Activated CD4-positive, alpha-beta memory T cell treated with anti-CD3 and anti-CD28 coated beads, Interleukin-2, amount 10 ng/mL, durations not matched to agents 7 days and 5 days (primary cell): ENCODE results near the gene PTCH1. TPM values are rescaled to one million over a fixed set of nuclear protein-coding genes. Genes with fewer than 3 reads are reported as not detected.

Source experiments
- CTCF ChIA-PET: fragments of 350-600 bp; sonication (Branson Sonifier 250); formaldehyde crosslinking; loops from one replicate; lab custom pipeline; 2021; ENCODE audit warnings: antibody characterized with exemption, inconsistent platforms; lab: Charles Lee
- POLR2A ChIA-PET: fragments of 350-600 bp; sonication (Branson Sonifier 250); formaldehyde crosslinking; loops from one replicate; lab custom pipeline; 2021; ENCODE audit warnings: antibody characterized with exemption; lab: Charles Lee
- DNase-seq: peaks from one replicate; pipeline ENCODE4 v3.0.0-alpha.2; 2020
- H3K27ac Mint-ChIP-seq: one replicate; pipeline ENCODE4 v1.8.0; 2021; ENCODE audit warnings: mild to moderate bottlenecking, mixed read lengths
- H3K27me3 Mint-ChIP-seq: one replicate; pipeline ENCODE4 v1.8.0; 2021; ENCODE audit warnings: mixed read lengths
- H3K36me3 Mint-ChIP-seq: one replicate; pipeline ENCODE4 v1.8.0; 2021; ENCODE audit warnings: low read depth, mixed read lengths
- H3K4me1 Mint-ChIP-seq: one replicate; pipeline ENCODE4 v1.8.0; 2021; ENCODE audit warnings: mixed read lengths
- H3K4me3 Mint-ChIP-seq: one replicate; pipeline ENCODE4 v1.8.0; 2021; ENCODE audit warnings: mild to moderate bottlenecking, mixed read lengths
- H3K9me3 Mint-ChIP-seq: one replicate; pipeline ENCODE4 v1.8.0; 2021; ENCODE audit warnings: mixed read lengths
- total RNA-seq, 2 experiments: library from RNA; stranded (reverse); gene quantifications; one replicate each; pipeline ENCODE4 v1.2.3, GENCODE V29; 2021

Gene PTCH1
- total RNA-seq, 2 experiments from 2014 or later = 17.2 to 19.2 TPM

DNA sequence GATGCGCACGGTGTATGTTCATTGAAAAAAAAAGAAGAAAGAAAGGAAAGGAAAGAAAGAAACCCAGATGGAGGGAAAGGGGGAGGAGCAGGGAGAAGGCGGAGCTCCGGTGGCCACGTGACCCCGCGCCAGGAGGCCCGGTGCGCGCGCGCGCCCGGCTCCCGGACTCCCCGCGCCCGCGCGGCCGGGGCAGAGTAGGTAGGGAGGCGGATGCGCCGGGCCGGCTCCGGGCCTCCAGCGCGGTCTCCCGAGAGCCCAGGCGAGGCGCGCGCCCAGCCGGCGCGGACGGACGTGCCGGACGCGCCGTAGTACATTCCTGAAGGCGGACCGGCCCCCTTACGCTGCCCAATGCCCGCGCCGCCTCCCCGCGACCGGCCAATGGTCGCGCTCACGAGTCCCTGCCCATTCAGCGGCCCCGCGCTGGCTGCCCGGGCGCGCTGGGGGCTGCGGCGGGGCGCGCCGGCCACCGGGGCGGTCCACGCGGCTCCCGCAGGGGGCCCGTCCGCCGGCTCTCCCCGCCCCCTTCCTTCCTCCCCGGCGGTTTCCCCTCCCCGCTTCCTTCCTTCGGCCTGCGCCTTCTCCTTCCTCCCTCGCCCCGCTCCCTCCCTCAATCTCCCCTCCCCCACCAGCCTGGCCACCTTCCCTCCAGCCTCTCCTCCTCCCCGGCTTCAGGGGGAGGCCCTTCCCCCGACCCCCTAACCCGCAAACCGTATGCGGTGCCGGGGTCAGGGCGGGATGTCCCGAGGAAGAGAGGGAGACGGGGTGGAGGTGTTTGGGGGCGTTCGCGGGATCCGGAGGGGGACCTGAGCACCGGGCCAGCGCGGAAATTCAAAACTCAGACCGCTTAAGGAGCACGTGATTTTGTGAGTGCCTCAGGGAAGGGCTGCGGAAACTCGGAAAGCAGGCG is 5.8 kb downstream of the PTCH1 start:
- H3K36me3 Mint-ChIP-seq = peaks cover 2% of the 10 kb centered on the region
- ChIA-PET POLR2A (interaction anchor here (0.7 to 4.9 kb wide), 7 partner anchors 16 to 365 kb away, joined by 3 to 31 read pairs (median 6); partner anchors contain the start of genes ERCC6L2 and FANCC), CTCF (interaction anchor here (0.6 to 1.0 kb wide), 2 partner anchors 135 to 829 kb away, joined by 3 read pairs; no protein-coding TSS in a partner anchor)
- H3K4me3 Mint-ChIP-seq = peak overlapping the region; percentile 79
- peak; percentile 89 for DNase-seq
- H3K4me1 Mint-ChIP-seq = peaks cover 37% of the 10 kb centered on the region
- H3K27ac Mint-ChIP-seq = peak overlapping the region; percentile 74
- H3K9me3 Mint-ChIP-seq = no peaks in the 10 kb centered on the region
- peaks cover 55% of the 10 kb centered on the region for H3K27me3 Mint-ChIP-seq

- Mint-ChIP-seq H3K36me3 (peaks cover 2% of the 10 kb centered on the region), H3K27ac (peak overlapping the region; percentile 66), H3K4me3 (peak overlapping the region; percentile 79), H3K27me3 (peaks cover 56% of the 10 kb centered on the region), H3K4me1 (peaks cover 40% of the 10 kb centered on the region), H3K9me3 (no peaks in the 10 kb centered on the region)
- DNase-seq = no peak
- ChIA-PET POLR2A (interaction anchor here (1.0 to 4.9 kb wide), 9 partner anchors 15 to 365 kb away, joined by 3 to 31 read pairs (median 7); partner anchors contain the start of genes ERCC6L2 and FANCC), CTCF (interaction anchor here (0.6 to 1.1 kb wide), 3 partner anchors 18 to 828 kb away, joined by 3 to 4 read pairs (median 3); no protein-coding TSS in a partner anchor)
Measured at GRCh38 chr9:95509851-95510708, 6.7 kb downstream of the PTCH1 start.

- peak overlapping the region; percentile 66 for H3K27ac Mint-ChIP-seq
- H3K4me1 Mint-ChIP-seq = peaks cover 46% of the 10 kb centered on the region
- H3K27me3 Mint-ChIP-seq = peaks cover 56% of the 10 kb centered on the region
- peaks cover 2% of the 10 kb centered on the region for H3K36me3 Mint-ChIP-seq
- CTCF ChIA-PET = interaction anchor here (0.6 to 1.1 kb wide), 2 partner anchors 17 to 47 kb away, joined by 3 to 4 read pairs; no protein-coding TSS in a partner anchor
- H3K4me3 Mint-ChIP-seq = peak overlapping the region; percentile 79
- POLR2A ChIA-PET = interaction anchor here (1.0 to 1.7 kb wide), 4 partner anchors 14 to 214 kb away, joined by 3 to 18 read pairs (median 6); no protein-coding TSS in a partner anchor
- peak; percentile 82 for DNase-seq
- H3K9me3 Mint-ChIP-seq = no peaks in the 10 kb centered on the region
Measured at GRCh38 chr9:95508968-95509850, 7.6 kb downstream of the PTCH1 start.

DNA sequence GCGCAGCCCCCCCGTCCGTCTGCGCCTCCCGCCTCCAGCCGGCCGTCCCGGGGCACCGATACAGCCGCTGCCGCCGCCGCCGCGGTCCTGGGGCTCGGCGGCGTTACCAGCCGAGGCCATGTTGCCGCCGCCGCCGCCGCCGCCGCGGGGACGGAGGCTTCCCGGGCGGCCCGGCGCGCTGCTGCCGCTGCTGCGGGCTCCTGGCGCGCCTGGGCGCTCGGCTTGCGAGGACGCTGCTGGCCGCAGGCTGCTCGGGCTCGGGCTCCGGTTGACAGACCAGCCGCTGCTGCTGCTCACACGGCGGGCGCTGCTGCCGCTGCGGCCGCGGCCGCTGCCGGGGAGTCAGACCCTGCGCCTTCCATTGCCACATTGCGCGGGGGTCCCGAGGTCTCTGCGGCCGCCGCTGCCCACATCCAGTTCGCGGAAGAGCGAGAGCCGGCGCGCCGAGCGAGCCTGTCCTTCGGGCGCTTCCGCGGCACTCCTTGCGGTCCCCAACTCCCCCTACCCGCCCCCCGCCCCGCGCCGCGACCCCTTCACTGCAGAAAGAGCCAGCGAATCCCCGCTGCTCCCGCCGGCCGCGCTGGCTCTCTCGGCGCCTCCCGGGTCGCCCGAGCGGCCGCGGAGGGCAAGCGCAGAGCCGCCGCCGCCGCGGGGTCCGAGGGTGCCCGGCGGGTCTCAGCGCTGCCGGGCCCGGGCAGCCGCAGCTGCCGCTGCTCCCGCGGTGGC is 8.4 kb downstream of the PTCH1 start:
- Mint-ChIP-seq H3K4me3 (peak overlapping the region; percentile 98), H3K9me3 (no peaks in the 10 kb centered on the region), H3K4me1 (peaks cover 48% of the 10 kb centered on the region), H3K27me3 (peaks cover 53% of the 10 kb centered on the region), H3K36me3 (peaks cover 2% of the 10 kb centered on the region), H3K27ac (no peak overlapping the region)
- ChIA-PET CTCF (interaction anchor here (0.6 to 1.1 kb wide), 2 partner anchors 16 to 46 kb away, joined by 3 to 4 read pairs; no protein-coding TSS in a partner anchor), POLR2A (interaction anchor here (1.3 to 2.5 kb wide), 4 partner anchors 14 to 165 kb away, joined by 4 to 18 read pairs (median 10); no protein-coding TSS in a partner anchor)
- peak; percentile 26 for DNase-seq

GRCh38 chr9:95507464-95508241 is 9.1 kb downstream of the PTCH1 start:
- H3K4me3 Mint-ChIP-seq = peak overlapping the region; percentile 98
- H3K36me3 Mint-ChIP-seq = peaks cover 2% of the 10 kb centered on the region
- H3K9me3 Mint-ChIP-seq = no peaks in the 10 kb centered on the region
- H3K27me3 Mint-ChIP-seq = peaks cover 52% of the 10 kb centered on the region
- ChIA-PET CTCF (interaction anchor here (1.6 kb wide), 1 partner anchor 11 kb away, joined by 4 read pairs; no protein-coding TSS in a partner anchor), POLR2A (interaction anchor here (1.1 to 3.7 kb wide), 3 partner anchors 9 to 45 kb away, joined by 3 to 23 read pairs (median 13); partner anchors contain the start of gene PTCH1)
- H3K4me1 Mint-ChIP-seq = peaks cover 45% of the 10 kb centered on the region
- peak overlapping the region; percentile 75 for H3K27ac Mint-ChIP-seq
- peak; percentile 53 for DNase-seq

DNA sequence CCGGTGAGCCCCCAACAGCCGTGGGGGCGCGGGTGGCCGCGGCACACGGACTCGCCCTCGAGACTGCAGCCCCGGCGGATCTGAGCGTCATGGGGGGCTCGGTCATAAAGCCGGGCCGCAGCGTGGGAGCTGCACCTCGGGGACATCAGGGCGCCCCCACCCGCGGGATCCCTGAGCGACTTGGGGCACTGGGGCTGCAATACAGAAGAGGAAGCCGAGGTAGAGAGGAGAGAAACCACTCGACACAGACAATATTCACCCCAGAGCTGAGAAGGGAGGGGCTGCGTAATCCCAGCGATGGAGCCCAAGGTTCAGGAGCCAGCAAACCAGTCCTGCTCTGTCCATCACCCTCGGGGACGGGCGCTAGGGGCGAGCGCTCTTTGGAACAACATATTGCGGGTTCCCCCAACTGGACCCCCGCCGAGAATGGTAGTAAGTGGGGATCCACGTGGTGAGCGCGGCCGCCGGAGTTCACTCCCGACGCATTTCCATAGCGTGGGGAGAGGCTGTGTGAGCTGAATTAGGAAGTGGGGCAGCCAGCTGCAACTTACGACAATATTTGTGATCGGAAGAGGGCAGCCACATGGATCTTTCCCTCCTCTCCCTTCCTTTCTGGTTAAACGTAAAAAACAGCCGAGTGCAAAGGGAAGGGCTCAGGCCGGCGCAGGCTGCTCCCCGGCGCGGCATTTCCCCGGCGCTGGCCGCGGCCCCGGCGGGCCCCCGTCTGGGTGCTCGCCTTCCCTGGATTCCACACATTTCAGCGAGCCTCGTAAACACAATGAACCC is 9.9 kb downstream of the PTCH1 start:
- ChIA-PET CTCF (interaction anchor here (1.6 kb wide), 1 partner anchor 11 kb away, joined by 4 read pairs; no protein-coding TSS in a partner anchor), POLR2A (interaction anchor here (0.8 to 3.7 kb wide), 5 partner anchors 9 to 500 kb away, joined by 3 to 23 read pairs (median 4); partner anchors contain the start of gene PTCH1)
- H3K27ac Mint-ChIP-seq = peak overlapping the region; percentile 75

DNA sequence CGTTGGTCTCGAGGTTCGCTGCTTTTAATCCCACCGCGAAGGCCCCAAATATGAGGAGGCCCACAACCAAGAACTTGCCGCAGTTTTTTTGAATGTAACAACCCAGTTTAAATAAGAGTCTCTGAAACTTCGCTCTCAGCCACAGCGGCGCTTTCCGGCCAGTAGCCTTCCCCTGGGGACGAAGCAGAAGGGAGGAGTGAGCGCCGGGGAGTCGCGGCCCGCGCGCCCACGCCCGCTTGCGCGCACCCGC is 10.4 kb downstream of the PTCH1 start:
- Mint-ChIP-seq H3K27ac (peak overlapping the region; percentile 45), H3K4me1 (peaks cover 35% of the 10 kb centered on the region)
- peak; percentile 26 for DNase-seq

More for the DNA sequence above, 9.9 kb downstream of the PTCH1 start:
- DNase-seq = peak; percentile 31
- Mint-ChIP-seq H3K9me3 (no peaks in the 10 kb centered on the region), H3K4me1 (peaks cover 41% of the 10 kb centered on the region), H3K36me3 (peaks cover 2% of the 10 kb centered on the region), H3K27me3 (peaks cover 52% of the 10 kb centered on the region), H3K4me3 (peak overlapping the region; percentile 98)

DNA sequence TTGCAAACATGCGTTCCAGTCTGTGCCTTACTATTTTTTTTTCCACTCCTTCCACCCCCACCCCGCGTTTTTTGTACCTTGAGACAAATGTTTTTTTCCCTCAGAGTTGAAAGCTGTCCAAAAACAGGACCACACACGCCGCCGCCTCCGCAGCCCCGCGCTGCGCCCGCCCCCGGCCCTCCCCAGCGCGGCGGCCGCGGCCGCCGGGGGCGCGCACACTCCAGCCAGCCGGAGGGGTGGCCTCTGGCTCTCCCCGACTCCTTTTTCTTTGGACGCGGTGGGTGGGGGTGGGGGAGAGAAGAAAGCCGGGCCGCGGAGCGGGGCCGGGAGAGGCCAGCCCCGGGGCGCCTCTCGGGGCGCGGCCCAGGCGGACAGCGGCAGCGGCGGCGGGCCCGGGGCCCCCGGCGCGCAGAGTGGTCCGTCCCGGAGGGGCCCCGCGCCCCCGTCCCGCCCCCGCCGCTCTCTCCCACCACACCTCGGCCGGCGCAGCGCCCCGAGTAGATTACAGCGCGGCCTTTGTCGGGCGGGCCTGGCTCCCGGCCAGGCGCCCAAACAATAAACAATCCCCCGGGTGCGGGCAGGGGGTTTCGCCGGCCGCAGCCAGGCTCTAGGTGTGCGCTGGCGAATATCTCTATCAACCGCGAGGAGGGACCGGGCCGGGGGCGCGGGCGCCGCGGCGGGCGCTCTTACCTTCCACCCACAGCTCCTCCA is 10.9 kb downstream of the PTCH1 start:
- ChIA-PET CTCF (interaction anchor here (0.6 to 1.6 kb wide), 2 partner anchors 10 to 48 kb away, joined by 3 to 4 read pairs; no protein-coding TSS in a partner anchor), POLR2A (interaction anchor here (0.9 to 3.7 kb wide), 3 partner anchors 8 to 43 kb away, joined by 4 to 23 read pairs (median 13); no protein-coding TSS in a partner anchor)
- DNase-seq = peak; percentile 23
- H3K27ac Mint-ChIP-seq = peak overlapping the region; percentile 45
- H3K27me3 Mint-ChIP-seq = peaks cover 52% of the 10 kb centered on the region
- H3K4me3 Mint-ChIP-seq = peak overlapping the region; percentile 98
- no peaks in the 10 kb centered on the region for H3K9me3 Mint-ChIP-seq
- H3K4me1 Mint-ChIP-seq = peaks cover 34% of the 10 kb centered on the region
- peaks cover 2% of the 10 kb centered on the region for H3K36me3 Mint-ChIP-seq

More for the DNA sequence above, 10.4 kb downstream of the PTCH1 start:
- peaks cover 50% of the 10 kb centered on the region for H3K27me3 Mint-ChIP-seq
- POLR2A ChIA-PET = interaction anchor here (0.8 to 3.7 kb wide), 5 partner anchors 8 to 501 kb away, joined by 3 to 23 read pairs (median 4); partner anchors contain the start of gene PTCH1
- no peaks in the 10 kb centered on the region for H3K9me3 Mint-ChIP-seq
- peaks cover 2% of the 10 kb centered on the region for H3K36me3 Mint-ChIP-seq
- H3K4me3 Mint-ChIP-seq = peak overlapping the region; percentile 98
- CTCF ChIA-PET = interaction anchor here (1.6 kb wide), 1 partner anchor 10 kb away, joined by 4 read pairs; no protein-coding TSS in a partner anchor

GRCh38 chr9:95505072-95505716 is 11.6 kb downstream of the PTCH1 start:
- Mint-ChIP-seq H3K36me3 (peaks cover 2% of the 10 kb centered on the region), H3K9me3 (no peaks in the 10 kb centered on the region), H3K4me1 (peaks cover 33% of the 10 kb centered on the region), H3K27ac (no peak overlapping the region), H3K27me3 (peaks cover 52% of the 10 kb centered on the region), H3K4me3 (peak overlapping the region; percentile 59)
- CTCF ChIA-PET = interaction anchor here (0.6 kb wide), 1 partner anchor 49 kb away, joined by 3 read pairs; no protein-coding TSS in a partner anchor
- no peak for DNase-seq
- POLR2A ChIA-PET = interaction anchor here (0.7 to 3.7 kb wide), 2 partner anchors 10 to 42 kb away, joined by 3 to 23 read pairs; no protein-coding TSS in a partner anchor
